CD4-positive, CD25-positive, alpha-beta regulatory T cell (primary cell): Measurements from ENCODE around the gene TSPAN7. TPM values are rescaled to one million over a fixed set of nuclear protein-coding genes. Genes with fewer than 3 reads are reported as not detected.

Experiments used
- ATAC-seq, 2 donors: fragments of 150-1000 bp; cut with Tn5 transposase; one replicate each; pipeline ENCODE4 v1.10.0; 2021; ENCODE audit warnings: low read depth in 2 of 2, moderate number of reproducible peaks in 2 of 2, moderate library complexity in 1 of 2
- DNase-seq, 3 donors: peaks; one replicate each; pipeline versions ENCODE4 v3.0.0 to v3.0.0-alpha.2; 2012 to 2022; ENCODE audit warnings: mixed read lengths in 1 of 3
- H3K27ac ChIP-seq: one replicate; pipeline ENCODE4 v1.7.0; 2013; ENCODE audit warnings: mild to moderate bottlenecking, low read length; ENCODE audit not compliant: insufficient read depth, poor library complexity, severe bottlenecking
- H3K27me3 ChIP-seq: one replicate; pipeline ENCODE4 v1.7.0; 2013; ENCODE audit warnings: low read length; ENCODE audit not compliant: control insufficient read depth, insufficient read depth
- H3K36me3 ChIP-seq: one replicate; pipeline ENCODE4 v1.7.0; 2013; ENCODE audit warnings: mild to moderate bottlenecking, low read length, moderate library complexity; ENCODE audit not compliant: control insufficient read depth, insufficient read depth
- H3K4me1 ChIP-seq: 2 replicates; pipeline ENCODE4 v1.7.0; 2013; ENCODE audit warnings: mild to moderate bottlenecking, low read length; ENCODE audit not compliant: insufficient read depth, control insufficient read depth, poor library complexity, severe bottlenecking
- H3K4me3 ChIP-seq: one replicate; pipeline ENCODE4 v1.7.0; 2013; ENCODE audit warnings: low read depth, mild to moderate bottlenecking, low read length, moderate library complexity
- H3K9me3 ChIP-seq, 2 experiments: 1 replicate in 1 of 2; 2 replicates in 1 of 2; pipeline ENCODE4 v1.7.0; 2013; ENCODE audit warnings: low read length in 2 of 2, mild to moderate bottlenecking in 1 of 2, moderate library complexity in 1 of 2; ENCODE audit not compliant: control insufficient read depth in 2 of 2
- H3K27ac Mint-ChIP-seq, 3 donors: one replicate each; pipeline ENCODE4 v1.8.0; 2020 to 2022; ENCODE audit warnings: mild to moderate bottlenecking in 3 of 3, mixed read lengths in 3 of 3, moderate library complexity in 2 of 3
- H3K27me3 Mint-ChIP-seq: one replicate; pipeline ENCODE4 v1.8.0; 2022; ENCODE audit warnings: mild to moderate bottlenecking, mixed read lengths
- H3K36me3 Mint-ChIP-seq: one replicate; pipeline ENCODE4 v1.8.0; 2020; ENCODE audit warnings: mixed read lengths
- H3K4me1 Mint-ChIP-seq, 4 donors: one replicate each; pipeline ENCODE4 v1.8.0; 2020 to 2022; ENCODE audit warnings: mixed read lengths in 4 of 4, mild to moderate bottlenecking in 1 of 4
- H3K4me3 Mint-ChIP-seq, 4 donors: one replicate each; pipeline ENCODE4 v1.8.0; 2020 to 2022; ENCODE audit warnings: mild to moderate bottlenecking in 4 of 4, mixed read lengths in 4 of 4, moderate library complexity in 3 of 4
- H3K9me3 Mint-ChIP-seq, 7 donors: one replicate each; pipeline ENCODE4 v1.8.0; 2020 to 2022; ENCODE audit warnings: mixed read lengths in 7 of 7, mild to moderate bottlenecking in 3 of 7, moderate library complexity in 2 of 7
- polyA plus RNA-seq, 4 donors: library from polyadenylated mRNA; unstranded; fragments of 300-500 nt; fragmentation: Illumina TruSeq; gene quantifications; one replicate each; pipeline ENCODE4 v1.2.3, GENCODE V29; 2021
- total RNA-seq: library from RNA; stranded (reverse); gene quantifications from one replicate; pipeline ENCODE4 v1.2.3, GENCODE V29; 2022

TSPAN7 gene
- total and polyA plus RNA-seq, 5 donors from 2014 or later: 0.16 to 0.72 (median 0.20) TPM; not detected in 2

- no peaks in the 10 kb centered on the region for H3K36me3 ChIP-seq
- DNase-seq: no peak
- no peak overlapping the region for H3K4me3 ChIP-seq
- no peak overlapping the region for H3K4me3 Mint-ChIP-seq
- no peak overlapping the region for H3K27ac Mint-ChIP-seq
- no peak for ATAC-seq
- H3K4me1 Mint-ChIP-seq: no peaks in the 10 kb centered on the region
- no peaks in the 10 kb centered on the region for H3K4me1 ChIP-seq
- H3K27me3 Mint-ChIP-seq: peaks cover 10% of the 10 kb centered on the region
- H3K36me3 Mint-ChIP-seq: no peaks in the 10 kb centered on the region
- no peak overlapping the region for H3K27ac ChIP-seq
- no peaks in the 10 kb centered on the region for H3K9me3 ChIP-seq
- H3K9me3 Mint-ChIP-seq: no peaks in the 10 kb centered on the region
- no peaks in the 10 kb centered on the region for H3K27me3 ChIP-seq
Observed at GRCh38 chrX:38571058-38571457, 9.7 kb downstream of the TSPAN7 start.

GRCh38 chrX:38574858-38575257, 13.5 kb downstream of the TSPAN7 start:
- no peaks in the 10 kb centered on the region for H3K4me1 ChIP-seq
- Mint-ChIP-seq H3K27ac (no peak overlapping the region), H3K36me3 (no peaks in the 10 kb centered on the region), H3K4me1 (no peaks in the 10 kb centered on the region), H3K9me3 (peaks cover 0 to 2% (median 0%) of the 10 kb centered on the region in 7 donors), H3K27me3 (peaks cover 5% of the 10 kb centered on the region), H3K4me3 (no peak overlapping the region)
- H3K36me3 ChIP-seq: no peaks in the 10 kb centered on the region
- DNase-seq (no peak), ATAC-seq (no peak)
- H3K9me3 ChIP-seq: no peaks in the 10 kb centered on the region
- H3K4me3 ChIP-seq: no peak overlapping the region
- no peaks in the 10 kb centered on the region for H3K27me3 ChIP-seq
- H3K27ac ChIP-seq: no peak overlapping the region

- H3K27ac Mint-ChIP-seq: no peak overlapping the region
Observed at GRCh38 chrX:38575888-38576287, 14.5 kb downstream of the TSPAN7 start.

GRCh38 chrX:38577738-38578137, 16.4 kb downstream of the TSPAN7 start:
- no peak overlapping the region for H3K27ac ChIP-seq
- no peak for ATAC-seq
- no peak for DNase-seq
- Mint-ChIP-seq H3K36me3 (no peaks in the 10 kb centered on the region), H3K4me1 (no peaks in the 10 kb centered on the region), H3K27ac (no peak overlapping the region), H3K4me3 (no peak overlapping the region), H3K9me3 (peaks cover 0 to 2% (median 0%) of the 10 kb centered on the region in 7 donors), H3K27me3 (peaks cover 5% of the 10 kb centered on the region)
- no peaks in the 10 kb centered on the region for H3K4me1 ChIP-seq
- H3K27me3 ChIP-seq: no peaks in the 10 kb centered on the region
- no peak overlapping the region for H3K4me3 ChIP-seq
- H3K9me3 ChIP-seq: no peaks in the 10 kb centered on the region
- no peaks in the 10 kb centered on the region for H3K36me3 ChIP-seq

More at GRCh38 chrX:38575888-38576287, 14.5 kb downstream of the TSPAN7 start:
- no peak overlapping the region for H3K4me3 Mint-ChIP-seq
- H3K9me3 ChIP-seq: no peaks in the 10 kb centered on the region
- H3K36me3 ChIP-seq: no peaks in the 10 kb centered on the region
- H3K27ac ChIP-seq: no peak overlapping the region
- peaks cover 5% of the 10 kb centered on the region for H3K27me3 Mint-ChIP-seq
- no peaks in the 10 kb centered on the region for H3K4me1 ChIP-seq
- H3K27me3 ChIP-seq: no peaks in the 10 kb centered on the region
- H3K4me1 Mint-ChIP-seq: no peaks in the 10 kb centered on the region
- DNase-seq (no peak), ATAC-seq (no peak)
- no peaks in the 10 kb centered on the region for H3K36me3 Mint-ChIP-seq
- H3K9me3 Mint-ChIP-seq: peaks cover 0 to 2% (median 0%) of the 10 kb centered on the region in 7 donors
- no peak overlapping the region for H3K4me3 ChIP-seq

GRCh38 chrX:38578167-38578566, 16.8 kb downstream of the TSPAN7 start:
- Histone ChIP-seq H3K4me3 (no peak overlapping the region), H3K36me3 (no peaks in the 10 kb centered on the region), H3K27me3 (no peaks in the 10 kb centered on the region), H3K9me3 (no peaks in the 10 kb centered on the region), H3K4me1 (no peaks in the 10 kb centered on the region), H3K27ac (no peak overlapping the region)
- no peaks in the 10 kb centered on the region for H3K36me3 Mint-ChIP-seq
- DNase-seq (no peak), ATAC-seq (no peak)
- H3K27me3 Mint-ChIP-seq: peaks cover 5% of the 10 kb centered on the region
- no peaks in the 10 kb centered on the region for H3K4me1 Mint-ChIP-seq
- H3K27ac Mint-ChIP-seq: no peak overlapping the region
- no peak overlapping the region for H3K4me3 Mint-ChIP-seq
- peaks cover 0 to 2% (median 0%) of the 10 kb centered on the region in 7 donors for H3K9me3 Mint-ChIP-seq

GRCh38 chrX:38583181-38583580, 21.8 kb downstream of the TSPAN7 start:
- H3K27ac Mint-ChIP-seq: no peak overlapping the region
- no peak overlapping the region for H3K4me3 ChIP-seq
- ATAC-seq (no peak), DNase-seq (no peak)
- no peak overlapping the region for H3K27ac ChIP-seq
- H3K27me3 ChIP-seq: no peaks in the 10 kb centered on the region
- no peaks in the 10 kb centered on the region for H3K4me1 ChIP-seq
- H3K27me3 Mint-ChIP-seq: peaks cover 11% of the 10 kb centered on the region
- H3K4me1 Mint-ChIP-seq: no peaks in the 10 kb centered on the region
- no peaks in the 10 kb centered on the region for H3K36me3 ChIP-seq
- no peaks in the 10 kb centered on the region for H3K9me3 ChIP-seq
- no peak overlapping the region for H3K4me3 Mint-ChIP-seq
- H3K36me3 Mint-ChIP-seq: no peaks in the 10 kb centered on the region
- peaks cover 0 to 3% (median 0%) of the 10 kb centered on the region in 7 donors for H3K9me3 Mint-ChIP-seq

GRCh38 chrX:38594434-38594833, 33.1 kb downstream of the TSPAN7 start:
- no peaks in the 10 kb centered on the region for H3K36me3 Mint-ChIP-seq
- no peaks in the 10 kb centered on the region for H3K36me3 ChIP-seq
- H3K4me1 Mint-ChIP-seq: no peaks in the 10 kb centered on the region
- no peak for DNase-seq
- peaks cover 0 to 4% (median 0%) of the 10 kb centered on the region in 7 donors for H3K9me3 Mint-ChIP-seq
- H3K27me3 ChIP-seq: peaks cover 5% of the 10 kb centered on the region
- H3K27ac ChIP-seq: no peak overlapping the region
- H3K27me3 Mint-ChIP-seq: no peaks in the 10 kb centered on the region
- no peak overlapping the region for H3K4me3 Mint-ChIP-seq
- H3K9me3 ChIP-seq: no peaks in the 10 kb centered on the region
- no peak overlapping the region for H3K27ac Mint-ChIP-seq
- no peak for ATAC-seq
- H3K4me3 ChIP-seq: no peak overlapping the region
- H3K4me1 ChIP-seq: no peaks in the 10 kb centered on the region

GRCh38 chrX:38595801-38596200, 34.5 kb downstream of the TSPAN7 start:
- H3K9me3 ChIP-seq: no peaks in the 10 kb centered on the region
- peaks cover 3% of the 10 kb centered on the region for H3K27me3 ChIP-seq
- H3K4me1 ChIP-seq: no peaks in the 10 kb centered on the region
- H3K4me1 Mint-ChIP-seq: no peaks in the 10 kb centered on the region
- peaks cover 5% of the 10 kb centered on the region for H3K27me3 Mint-ChIP-seq
- no peak overlapping the region for H3K27ac Mint-ChIP-seq
- no peak overlapping the region for H3K4me3 ChIP-seq
- H3K36me3 ChIP-seq: no peaks in the 10 kb centered on the region
- no peak overlapping the region for H3K4me3 Mint-ChIP-seq
- ATAC-seq (no peak), DNase-seq (no peak)
- H3K9me3 Mint-ChIP-seq: peaks cover 0 to 4% (median 0%) of the 10 kb centered on the region in 7 donors
- H3K27ac ChIP-seq: no peak overlapping the region
- no peaks in the 10 kb centered on the region for H3K36me3 Mint-ChIP-seq
